ENCODE data around the gene SNAPC4.

SNAPC4 gene

GRCh38 chr9:136403915-136404800, 4.2 kb upstream of the SNAPC4 start:
- TF ChIP-seq RAD21 (IDR thresholded peaks at IDR 0.05; ENCODE audit: low read depth) (no peak), REST (IDR thresholded peaks at IDR 0.05; ENCODE audit: low read depth) (no peak), TAF1 (IDR thresholded peaks at IDR 0.05; ENCODE audit: low read depth) (no peak), CEBPB (IDR thresholded peaks at IDR 0.05) (no peak), CREB1 (IDR thresholded peaks at IDR 0.05; ENCODE audit: low read depth) (no peak), YY1 (IDR thresholded peaks at IDR 0.05; ENCODE audit: low read depth) (no peak), ZBTB7A (IDR thresholded peaks at IDR 0.05; ENCODE audit: low read depth) (no peak), NFIC (IDR thresholded peaks at IDR 0.05) (no peak), USF1 (IDR thresholded peaks at IDR 0.05) (no peak), TCF12 (IDR thresholded peaks at IDR 0.05; ENCODE audit: low read depth) (no peak), TEAD4 (IDR thresholded peaks at IDR 0.05) (no peak), EGR1 (IDR thresholded peaks at IDR 0.05) (no peak), MAX (IDR thresholded peaks at IDR 0.05) (no peak), EP300 (IDR thresholded peaks at IDR 0.05; ENCODE audit: borderline replicate concordance) (no peak), FOXM1 (IDR thresholded peaks at IDR 0.05; ENCODE audit: borderline replicate concordance, low read depth) (no peak)

GRCh38 chr9:136403538-136403914, 3.6 kb upstream of the SNAPC4 start:
- TF ChIP-seq MAX (IDR thresholded peaks at IDR 0.05) (no peak), EP300 (IDR thresholded peaks at IDR 0.05; ENCODE audit: borderline replicate concordance) (no peak), REST (IDR thresholded peaks at IDR 0.05; ENCODE audit: low read depth) (no peak), TEAD4 (IDR thresholded peaks at IDR 0.05) (no peak), RAD21 (IDR thresholded peaks at IDR 0.05; ENCODE audit: low read depth) (no peak), USF1 (IDR thresholded peaks at IDR 0.05) (no peak), TAF1 (IDR thresholded peaks at IDR 0.05; ENCODE audit: low read depth) (no peak), NFIC (IDR thresholded peaks at IDR 0.05) (no peak), YY1 (IDR thresholded peaks at IDR 0.05; ENCODE audit: low read depth) (no peak), ZBTB7A (IDR thresholded peaks at IDR 0.05; ENCODE audit: low read depth) (no peak), CREB1 (IDR thresholded peaks at IDR 0.05; ENCODE audit: low read depth) (no peak), EGR1 (IDR thresholded peaks at IDR 0.05) (no peak), CEBPB (IDR thresholded peaks at IDR 0.05) (no peak), TCF12 (IDR thresholded peaks at IDR 0.05; ENCODE audit: low read depth) (no peak)

GRCh38 chr9:136402067-136402466, 2.1 kb upstream of the SNAPC4 start:
- no peak for TF ChIP-seq EGR1 (IDR thresholded peaks at IDR 0.05)
- TF ChIP-seq CEBPB (IDR thresholded peaks at IDR 0.05) = no peak
- no peak for TF ChIP-seq NFIC (IDR thresholded peaks at IDR 0.05)
- no peak for TF ChIP-seq TCF12 (IDR thresholded peaks at IDR 0.05; ENCODE audit: low read depth)
- no peak for TF ChIP-seq ZBTB7A (IDR thresholded peaks at IDR 0.05; ENCODE audit: low read depth)
- TF ChIP-seq USF1 (IDR thresholded peaks at IDR 0.05) = no peak
- no peak for TF ChIP-seq YY1 (IDR thresholded peaks at IDR 0.05; ENCODE audit: low read depth)
- no peak for TF ChIP-seq CREB1 (IDR thresholded peaks at IDR 0.05; ENCODE audit: low read depth)
- TF ChIP-seq MAX (IDR thresholded peaks at IDR 0.05) = no peak
- TF ChIP-seq RAD21 (IDR thresholded peaks at IDR 0.05; ENCODE audit: low read depth) = no peak
- no peak for TF ChIP-seq EP300 (IDR thresholded peaks at IDR 0.05; ENCODE audit: borderline replicate concordance)
- no peak for TF ChIP-seq FOXM1 (IDR thresholded peaks at IDR 0.05; ENCODE audit: borderline replicate concordance, low read depth)
- TF ChIP-seq TEAD4 (IDR thresholded peaks at IDR 0.05) = no peak

GRCh38 chr9:136401173-136401922, 1.4 kb upstream of the SNAPC4 start:
- TF ChIP-seq TAF1 (IDR thresholded peaks at IDR 0.05; ENCODE audit: low read depth) = no peak
- TF ChIP-seq ZBTB7A (IDR thresholded peaks at IDR 0.05; ENCODE audit: low read depth) = no peak
- TF ChIP-seq FOXM1 (IDR thresholded peaks at IDR 0.05; ENCODE audit: borderline replicate concordance, low read depth) = no peak
- TF ChIP-seq YY1 (IDR thresholded peaks at IDR 0.05; ENCODE audit: low read depth) = no peak
- no peak for TF ChIP-seq EP300 (IDR thresholded peaks at IDR 0.05; ENCODE audit: borderline replicate concordance)
- no peak for TF ChIP-seq RAD21 (IDR thresholded peaks at IDR 0.05; ENCODE audit: low read depth)
- no peak for TF ChIP-seq TEAD4 (IDR thresholded peaks at IDR 0.05)
- TF ChIP-seq NFIC (IDR thresholded peaks at IDR 0.05) = no peak
- TF ChIP-seq EGR1 (IDR thresholded peaks at IDR 0.05) = no peak
- TF ChIP-seq TCF12 (IDR thresholded peaks at IDR 0.05; ENCODE audit: low read depth) = no peak
- TF ChIP-seq MAX (IDR thresholded peaks at IDR 0.05) = no peak
- no peak for TF ChIP-seq REST (IDR thresholded peaks at IDR 0.05; ENCODE audit: low read depth)
- TF ChIP-seq CEBPB (IDR thresholded peaks at IDR 0.05) = no peak
- no peak for TF ChIP-seq USF1 (IDR thresholded peaks at IDR 0.05)
- TF ChIP-seq CREB1 (IDR thresholded peaks at IDR 0.05; ENCODE audit: low read depth) = no peak
